GM06990 (cell line): ENCODE results near the gene SNAPC2.

Experiments used
- DNase-seq: peaks from one replicate; pipeline ENCODE4 v3.0.0-alpha.2; 2011; ENCODE audit not compliant: insufficient read length; ENCODE audit errors: extremely low read depth
- H3K27me3 ChIP-seq: replicated peaks from 2 replicates; pipeline ENCODE4 v1.6.0; 2011; ENCODE audit warnings: low read length; ENCODE audit not compliant: control insufficient read depth, insufficient read depth
- H3K36me3 ChIP-seq: 2 replicates; pipeline ENCODE4 v1.5.1; 2011; ENCODE audit warnings: low read length; ENCODE audit not compliant: control insufficient read depth, insufficient read depth
- H3K4me3 ChIP-seq: replicated peaks from 2 replicates; pipeline ENCODE4 v1.5.1; 2011; ENCODE audit warnings: low read depth, mild to moderate bottlenecking, control low read depth, low read length
- CTCF ChIP-seq: IDR thresholded peaks from 2 replicates; pipeline ENCODE4 v1.5.1; 2011; ENCODE audit warnings: low read length, control low read depth, mild to moderate bottlenecking, inconsistent platforms; ENCODE audit not compliant: insufficient read depth, poor library complexity, severe bottlenecking

The SNAPC2 gene

GRCh38 chr19:7921302-7921966 lies 1.3 kb downstream of the SNAPC2 start:
- DNase-seq: peak; percentile 16
- peak overlapping the region; percentile 63 for H3K4me3 ChIP-seq
- H3K36me3 ChIP-seq: peaks cover 5% of the 10 kb centered on the region
- H3K27me3 ChIP-seq: no peaks in the 10 kb centered on the region
- no peak for TF ChIP-seq CTCF

GRCh38 chr19:7921967-7922835 lies 2.1 kb downstream of the SNAPC2 start:
- peak; percentile 20 for DNase-seq
- Histone ChIP-seq H3K27me3 (no peaks in the 10 kb centered on the region), H3K36me3 (peaks cover 7% of the 10 kb centered on the region), H3K4me3 (no peak overlapping the region)
- no peak for TF ChIP-seq CTCF

GRCh38 chr19:7922836-7923195 lies 2.7 kb downstream of the SNAPC2 start:
- peaks cover 7% of the 10 kb centered on the region for H3K36me3 ChIP-seq
- TF ChIP-seq CTCF: no peak
- no peak for DNase-seq
- H3K4me3 ChIP-seq: no peak overlapping the region
- H3K27me3 ChIP-seq: no peaks in the 10 kb centered on the region

- H3K27me3 ChIP-seq: no peaks in the 10 kb centered on the region
- no peak for DNase-seq
- TF ChIP-seq CTCF: no peak
- H3K4me3 ChIP-seq: no peak overlapping the region
- peaks cover 7% of the 10 kb centered on the region for H3K36me3 ChIP-seq
These were observed 3.4 kb downstream of the SNAPC2 start for GRCh38 chr19:7923295-7924191.

GRCh38 chr19:7924241-7924640 lies 4.1 kb downstream of the SNAPC2 start:
- H3K4me3 ChIP-seq: no peak overlapping the region
- H3K36me3 ChIP-seq: peaks cover 7% of the 10 kb centered on the region
- DNase-seq: no peak
- no peaks in the 10 kb centered on the region for H3K27me3 ChIP-seq
- no peak for TF ChIP-seq CTCF
